Measurements from ENCODE around the gene GBF1. TPM values are rescaled to one million over a fixed set of nuclear protein-coding genes. Genes with fewer than 3 reads are reported as not detected.

The GBF1 gene
- total RNA-seq, 1 donor = 38.0 TPM

DNA sequence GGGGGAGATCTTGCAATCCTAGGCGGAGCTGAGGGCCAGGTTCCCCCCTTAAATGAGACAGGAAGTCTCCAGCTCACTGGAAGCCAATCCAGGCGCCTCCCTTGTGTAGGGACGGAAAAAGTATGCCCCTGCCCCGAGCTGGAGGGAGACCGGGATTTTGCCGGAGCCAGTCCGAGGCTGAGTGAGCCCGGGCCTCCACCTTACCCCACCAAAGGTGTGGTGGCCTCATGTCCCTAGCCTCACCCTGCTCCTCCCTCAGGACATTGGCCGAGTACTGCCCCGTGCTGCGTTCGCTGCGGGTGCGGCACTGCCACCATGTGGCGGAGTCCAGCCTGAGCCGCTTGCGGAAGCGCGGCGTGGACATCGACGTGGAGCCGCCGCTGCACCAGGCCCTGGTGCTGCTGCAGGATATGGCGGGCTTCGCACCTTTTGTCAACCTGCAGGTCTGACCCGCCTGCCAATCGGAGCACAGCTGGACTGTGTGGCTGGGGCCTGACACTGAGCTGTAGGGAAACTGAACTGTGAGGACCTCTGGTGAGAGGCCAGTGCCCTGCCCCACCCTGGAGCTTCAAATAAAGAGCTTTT, 177.3 kb downstream of the GBF1 start:
- Histone ChIP-seq H3K9me3 (ENCODE audit: low read depth, low read length) (no peaks in the 10 kb centered on the region), H3K27ac (ENCODE audit: low read depth, low read length) (no peak overlapping the region), H3K4me3 (ENCODE audit: insufficient read depth, low read length) (peak overlapping the region; percentile 78), H4K20me1 (ENCODE audit: insufficient read depth, low read length) (peaks cover 12% of the 10 kb centered on the region), H3K4me2 (ENCODE audit: insufficient read depth, low read length) (peak overlapping the region; percentile 89), H2AFZ (ENCODE audit: low read length) (peak overlapping the region; percentile 60), H3K27me3 (ENCODE audit: insufficient read depth, low read length) (peaks cover 12% of the 10 kb centered on the region), H3K79me2 (ENCODE audit: insufficient read depth, low read length) (peaks cover 18% of the 10 kb centered on the region), H3K36me3 (ENCODE audit: insufficient read depth, low read length) (peaks cover 10% of the 10 kb centered on the region), H3K4me1 (ENCODE audit: insufficient read depth, low read length) (peaks cover 29% of the 10 kb centered on the region)
- DNase-seq (ENCODE audit: insufficient read length, low spot score, missing footprints) = peak; percentile 98
- TF ChIP-seq, protein P1, sequence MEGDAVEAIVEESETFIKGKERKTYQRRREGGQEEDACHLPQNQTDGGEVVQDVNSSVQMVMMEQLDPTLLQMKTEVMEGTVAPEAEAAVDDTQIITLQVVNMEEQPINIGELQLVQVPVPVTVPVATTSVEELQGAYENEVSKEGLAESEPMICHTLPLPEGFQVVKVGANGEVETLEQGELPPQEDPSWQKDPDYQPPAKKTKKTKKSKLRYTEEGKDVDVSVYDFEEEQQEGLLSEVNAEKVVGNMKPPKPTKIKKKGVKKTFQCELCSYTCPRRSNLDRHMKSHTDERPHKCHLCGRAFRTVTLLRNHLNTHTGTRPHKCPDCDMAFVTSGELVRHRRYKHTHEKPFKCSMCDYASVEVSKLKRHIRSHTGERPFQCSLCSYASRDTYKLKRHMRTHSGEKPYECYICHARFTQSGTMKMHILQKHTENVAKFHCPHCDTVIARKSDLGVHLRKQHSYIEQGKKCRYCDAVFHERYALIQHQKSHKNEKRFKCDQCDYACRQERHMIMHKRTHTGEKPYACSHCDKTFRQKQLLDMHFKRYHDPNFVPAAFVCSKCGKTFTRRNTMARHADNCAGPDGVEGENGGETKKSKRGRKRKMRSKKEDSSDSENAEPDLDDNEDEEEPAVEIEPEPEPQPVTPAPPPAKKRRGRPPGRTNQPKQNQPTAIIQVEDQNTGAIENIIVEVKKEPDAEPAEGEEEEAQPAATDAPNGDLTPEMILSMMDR (IDR thresholded peaks at IDR 0.05; ENCODE audit: extremely low read depth, low read depth, low read length) = peak; percentile 72

DNA sequence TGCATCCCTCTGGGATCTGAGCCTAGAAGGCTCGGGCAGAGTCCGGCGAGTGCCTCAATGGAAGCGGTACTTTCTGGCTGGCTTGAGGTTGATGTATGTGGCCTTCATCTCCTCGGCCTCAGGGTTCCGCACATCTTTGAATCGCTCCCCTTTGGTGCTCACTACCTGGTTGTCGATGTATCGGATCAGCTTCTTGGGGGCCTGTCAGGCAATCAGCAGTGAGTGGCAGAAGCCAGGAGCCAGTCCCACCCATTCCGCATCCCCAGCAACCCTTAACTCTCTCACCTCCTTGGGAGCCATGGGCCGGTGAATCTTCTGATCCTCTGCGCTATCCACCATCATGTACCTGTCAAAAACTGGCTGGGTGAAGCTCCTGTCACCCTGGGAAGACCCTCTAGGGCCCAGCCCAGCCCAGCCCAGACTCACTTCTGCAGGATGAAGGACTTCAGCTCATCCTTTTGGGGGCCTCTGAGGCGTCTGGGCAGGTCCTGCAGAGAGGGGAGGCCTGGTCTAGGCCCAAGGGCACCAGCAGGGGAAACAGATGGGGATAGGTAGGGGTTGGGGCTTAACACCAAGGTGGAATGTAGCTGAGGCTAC, 178.1 kb downstream of the GBF1 start:
- Histone ChIP-seq H3K27ac (ENCODE audit: low read depth, low read length) (no peak overlapping the region), H3K4me3 (ENCODE audit: insufficient read depth, low read length) (no peak overlapping the region), H2AFZ (ENCODE audit: low read length) (no peak overlapping the region), H3K4me1 (ENCODE audit: insufficient read depth, low read length) (peaks cover 29% of the 10 kb centered on the region), H3K36me3 (ENCODE audit: insufficient read depth, low read length) (peaks cover 10% of the 10 kb centered on the region), H3K4me2 (ENCODE audit: insufficient read depth, low read length) (no peak overlapping the region), H4K20me1 (ENCODE audit: insufficient read depth, low read length) (peaks cover 12% of the 10 kb centered on the region), H3K27me3 (ENCODE audit: insufficient read depth, low read length) (peaks cover 5% of the 10 kb centered on the region), H3K9me3 (ENCODE audit: low read depth, low read length) (no peaks in the 10 kb centered on the region), H3K79me2 (ENCODE audit: insufficient read depth, low read length) (peaks cover 18% of the 10 kb centered on the region)
- TF ChIP-seq, protein P1 (IDR thresholded peaks at IDR 0.05; ENCODE audit: extremely low read depth, low read depth, low read length) = no peak
- DNase-seq (ENCODE audit: insufficient read length, low spot score, missing footprints) = peak; percentile 78

DNA sequence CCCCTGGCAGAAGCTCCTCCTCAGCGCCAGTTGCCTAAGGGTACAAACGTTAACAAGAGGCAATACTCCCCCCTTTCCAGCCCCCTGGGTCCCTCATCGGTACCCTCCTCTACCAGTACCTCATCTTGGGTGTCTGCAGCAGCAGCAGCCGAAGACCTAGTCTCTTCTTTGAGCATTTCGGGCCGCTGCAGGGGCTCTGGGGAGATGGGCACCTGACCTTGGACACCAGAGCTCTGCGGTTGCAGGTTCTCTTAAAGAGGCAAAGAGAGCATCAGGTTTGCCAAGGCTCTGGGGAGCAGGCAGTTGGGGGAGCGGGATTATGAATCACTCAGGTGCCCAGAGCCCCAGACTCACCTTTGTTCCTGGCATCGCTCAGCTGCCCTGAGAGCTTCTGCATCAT, 178.8 kb downstream of the GBF1 start:
- peaks cover 12% of the 10 kb centered on the region for H4K20me1 ChIP-seq (ENCODE audit: insufficient read depth, low read length)
- no peak overlapping the region for H3K4me2 ChIP-seq (ENCODE audit: insufficient read depth, low read length)
- H3K79me2 ChIP-seq (ENCODE audit: insufficient read depth, low read length) = peaks cover 18% of the 10 kb centered on the region
- peak; percentile 54 for DNase-seq (ENCODE audit: insufficient read length, low spot score, missing footprints)
- H3K9me3 ChIP-seq (ENCODE audit: low read depth, low read length) = no peaks in the 10 kb centered on the region
- no peak overlapping the region for H3K27ac ChIP-seq (ENCODE audit: low read depth, low read length)
- no peak overlapping the region for H2AFZ ChIP-seq (ENCODE audit: low read length)
- H3K36me3 ChIP-seq (ENCODE audit: insufficient read depth, low read length) = peaks cover 10% of the 10 kb centered on the region
- H3K4me3 ChIP-seq (ENCODE audit: insufficient read depth, low read length) = no peak overlapping the region
- TF ChIP-seq, protein P1 (IDR thresholded peaks at IDR 0.05; ENCODE audit: extremely low read depth, low read depth, low read length) = no peak
- H3K27me3 ChIP-seq (ENCODE audit: insufficient read depth, low read length) = peaks cover 2% of the 10 kb centered on the region
- peaks cover 29% of the 10 kb centered on the region for H3K4me1 ChIP-seq (ENCODE audit: insufficient read depth, low read length)

DNA sequence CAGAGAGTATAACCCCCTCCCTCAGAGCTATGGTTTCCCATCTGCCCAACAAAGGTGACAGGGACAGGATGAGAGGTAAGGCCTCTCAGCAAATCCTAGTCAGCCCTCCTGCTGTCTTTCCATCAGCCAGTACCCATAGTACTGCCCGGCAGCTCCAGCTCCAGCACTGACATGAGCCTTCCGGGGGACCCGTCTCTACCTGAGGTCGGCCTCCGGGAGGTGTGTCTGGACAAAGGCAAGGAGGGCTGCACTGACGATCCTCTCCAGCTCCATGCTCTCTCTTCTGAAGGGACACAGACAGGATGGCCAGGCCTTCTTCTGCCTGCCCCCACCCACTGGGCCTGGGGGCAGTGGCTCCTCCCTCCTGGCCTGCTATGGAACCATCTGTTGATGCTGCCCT, 179.6 kb downstream of the GBF1 start:
- peaks cover 18% of the 10 kb centered on the region for H3K79me2 ChIP-seq (ENCODE audit: insufficient read depth, low read length)
- no peak overlapping the region for H3K4me2 ChIP-seq (ENCODE audit: insufficient read depth, low read length)
- H3K27ac ChIP-seq (ENCODE audit: low read depth, low read length) = no peak overlapping the region
- H3K27me3 ChIP-seq (ENCODE audit: insufficient read depth, low read length) = no peaks in the 10 kb centered on the region
- peaks cover 26% of the 10 kb centered on the region for H3K4me1 ChIP-seq (ENCODE audit: insufficient read depth, low read length)
- no peak overlapping the region for H3K4me3 ChIP-seq (ENCODE audit: insufficient read depth, low read length)
- DNase-seq (ENCODE audit: insufficient read length, low spot score, missing footprints) = no peak
- H3K9me3 ChIP-seq (ENCODE audit: low read depth, low read length) = no peaks in the 10 kb centered on the region
- H3K36me3 ChIP-seq (ENCODE audit: insufficient read depth, low read length) = peaks cover 10% of the 10 kb centered on the region
- no peak overlapping the region for H2AFZ ChIP-seq (ENCODE audit: low read length)
- TF ChIP-seq, protein P1 (IDR thresholded peaks at IDR 0.05; ENCODE audit: extremely low read depth, low read depth, low read length) = no peak
- peaks cover 12% of the 10 kb centered on the region for H4K20me1 ChIP-seq (ENCODE audit: insufficient read depth, low read length)

Measured in osteoblast (primary cell).